NCI-H524 treated with DMSO at 0.1 percent for 48 hours (cell line): ENCODE results near the gene ATP8B2.
"Not testable (repeated sequence)": the region's sequence is repeated elsewhere in the genome, so short reads cannot be mapped to it uniquely, and the experiment has no call there.

Experiments used
- DNase-seq: peaks from one replicate; lab custom pipeline; 2025; lab: John Stamatoyannopoulos, UW

Gene ATP8B2

DNA sequence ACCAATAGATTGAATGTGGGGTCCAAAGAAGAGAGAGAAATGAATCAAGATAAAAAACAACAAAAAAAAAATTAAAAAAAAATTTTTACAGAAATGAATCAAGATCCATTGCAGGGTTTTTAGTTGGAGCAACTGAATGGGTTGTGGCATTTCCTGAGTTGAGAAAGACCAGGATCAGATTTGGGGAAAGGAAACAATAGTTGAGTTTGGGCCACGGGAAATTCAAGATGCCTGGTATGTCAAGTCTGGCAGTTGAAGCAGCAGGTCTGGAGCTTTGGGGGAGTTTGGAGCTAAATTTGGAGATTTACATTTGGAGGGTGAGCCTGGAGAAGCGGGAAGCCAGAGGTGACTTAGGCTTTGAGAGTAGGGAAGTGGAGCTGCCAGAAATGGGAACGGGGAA lies 22.6 kb downstream of the ATP8B2 start:
- DNase-seq = no peak

DNA sequence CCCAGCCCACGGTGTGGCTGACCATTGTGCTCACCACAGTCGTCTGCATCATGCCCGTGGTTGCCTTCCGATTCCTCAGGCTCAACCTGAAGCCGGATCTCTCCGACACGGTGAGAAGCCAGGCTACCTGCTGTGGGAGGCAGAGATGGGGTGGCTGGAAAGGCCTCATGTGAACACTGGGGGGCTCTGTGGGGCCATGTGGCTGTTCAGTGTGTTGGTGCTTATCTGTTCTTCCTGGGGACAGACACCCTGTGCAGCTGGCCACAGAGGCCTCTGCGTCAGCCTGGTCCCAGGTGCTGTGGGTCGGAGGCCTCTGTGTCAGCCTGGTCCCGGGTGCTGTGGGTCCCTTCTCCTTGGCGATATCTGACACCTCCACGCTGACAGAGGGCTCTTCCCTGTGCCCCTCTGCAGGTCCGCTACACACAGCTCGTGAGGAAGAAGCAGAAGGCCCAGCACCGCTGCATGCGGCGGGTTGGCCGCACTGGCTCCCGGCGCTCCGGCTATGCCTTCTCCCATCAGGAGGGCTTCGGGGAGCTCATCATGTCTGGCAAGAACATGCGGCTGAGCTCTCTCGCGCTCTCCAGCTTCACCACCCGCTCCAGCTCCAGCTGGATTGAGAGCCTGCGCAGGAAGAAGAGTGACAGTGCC lies 23.2 kb downstream of the ATP8B2 start:
- no peak for DNase-seq

DNA sequence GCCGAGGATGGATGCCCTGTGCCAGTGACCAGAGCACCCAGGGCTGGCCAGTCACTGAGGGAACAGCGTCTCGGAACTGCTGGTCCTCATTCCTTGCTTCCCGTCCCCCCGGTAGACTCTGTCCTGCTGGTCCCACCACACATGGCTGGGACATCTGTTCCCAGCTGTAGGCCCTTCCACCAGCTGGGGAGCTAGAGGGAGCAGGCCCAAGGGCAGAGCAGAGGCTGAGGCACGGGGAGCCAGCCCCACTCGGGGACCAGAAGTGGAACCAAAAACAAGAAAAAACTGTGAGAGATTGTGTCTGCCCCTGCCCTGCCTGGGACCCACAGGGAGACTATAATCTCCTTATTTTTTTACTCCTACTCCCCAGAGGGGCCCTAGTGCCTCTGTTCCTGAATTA lies 23.8 kb downstream of the ATP8B2 start:
- DNase-seq = no peak

DNA sequence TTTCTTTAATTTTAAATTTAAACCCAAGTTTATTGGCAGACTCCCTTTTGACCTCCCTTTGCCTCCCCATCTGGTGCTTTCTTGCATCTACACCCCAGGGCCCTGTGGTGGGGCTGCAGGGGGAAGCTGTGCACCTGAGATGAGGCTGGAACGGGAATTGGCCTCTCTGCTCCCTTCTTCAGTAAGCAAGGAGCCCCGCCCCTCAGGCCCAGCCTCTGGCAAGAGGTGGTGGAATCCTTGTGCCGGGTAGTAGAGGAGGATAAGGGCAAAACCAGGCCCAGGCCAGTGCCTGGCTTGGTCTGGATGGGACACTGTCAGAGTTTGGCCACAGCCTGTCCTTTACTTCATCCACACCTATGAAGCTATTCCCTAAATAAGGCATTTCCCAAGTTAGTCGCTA lies 25.1 kb downstream of the ATP8B2 start:
- DNase-seq = no peak

DNA sequence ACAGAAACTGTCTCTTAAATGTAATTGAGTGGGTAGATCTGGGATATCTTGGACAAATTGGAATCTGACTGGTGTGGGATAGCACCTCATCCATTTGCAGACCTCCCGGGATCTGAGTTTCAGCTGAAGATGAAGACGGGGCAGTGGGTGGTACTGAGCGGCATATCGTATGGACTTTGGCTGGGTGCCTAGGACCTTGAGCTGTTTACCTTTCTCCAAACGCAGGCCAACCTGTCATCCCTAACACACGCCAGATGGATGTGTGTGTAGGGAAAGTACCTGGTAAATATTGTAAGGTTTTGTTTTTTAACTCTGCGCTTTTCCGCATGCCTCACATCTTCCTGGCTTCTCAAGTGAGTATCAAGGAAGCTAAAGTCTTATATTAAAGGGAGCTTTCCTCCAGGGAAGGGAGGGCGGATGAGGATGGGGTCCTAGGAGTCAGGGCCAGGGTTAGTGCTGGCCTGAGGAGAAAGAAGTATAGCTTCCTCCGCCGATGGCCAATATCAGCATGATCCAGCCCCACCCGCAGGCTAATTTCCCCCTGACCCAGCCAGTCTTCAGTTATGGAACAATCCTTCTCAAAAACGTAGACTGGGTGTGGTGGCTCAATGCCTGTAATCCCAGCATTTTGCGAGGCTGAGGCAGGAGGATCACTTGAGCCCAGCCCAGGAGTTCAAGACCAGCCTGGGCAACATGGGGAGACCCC lies 26.2 kb downstream of the ATP8B2 start:
- DNase-seq = no peak

DNA sequence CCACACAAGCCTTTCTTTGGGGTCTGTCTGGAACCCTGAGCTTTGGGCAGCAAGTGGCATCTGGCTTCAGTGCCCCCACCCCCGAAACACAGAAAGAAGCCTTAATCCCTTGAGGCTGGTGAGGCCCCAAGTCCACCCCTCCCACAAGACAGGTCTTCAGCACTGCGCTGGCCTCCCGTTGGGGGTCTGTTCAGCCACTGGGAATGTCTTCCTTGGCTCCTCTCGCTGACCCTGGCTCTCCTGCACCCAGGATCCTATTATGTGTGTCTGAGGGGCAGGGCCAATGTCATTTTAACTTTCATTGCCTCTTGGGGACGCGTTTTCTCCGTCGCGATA lies 26.9 kb downstream of the ATP8B2 start:
- no peak for DNase-seq

DNA sequence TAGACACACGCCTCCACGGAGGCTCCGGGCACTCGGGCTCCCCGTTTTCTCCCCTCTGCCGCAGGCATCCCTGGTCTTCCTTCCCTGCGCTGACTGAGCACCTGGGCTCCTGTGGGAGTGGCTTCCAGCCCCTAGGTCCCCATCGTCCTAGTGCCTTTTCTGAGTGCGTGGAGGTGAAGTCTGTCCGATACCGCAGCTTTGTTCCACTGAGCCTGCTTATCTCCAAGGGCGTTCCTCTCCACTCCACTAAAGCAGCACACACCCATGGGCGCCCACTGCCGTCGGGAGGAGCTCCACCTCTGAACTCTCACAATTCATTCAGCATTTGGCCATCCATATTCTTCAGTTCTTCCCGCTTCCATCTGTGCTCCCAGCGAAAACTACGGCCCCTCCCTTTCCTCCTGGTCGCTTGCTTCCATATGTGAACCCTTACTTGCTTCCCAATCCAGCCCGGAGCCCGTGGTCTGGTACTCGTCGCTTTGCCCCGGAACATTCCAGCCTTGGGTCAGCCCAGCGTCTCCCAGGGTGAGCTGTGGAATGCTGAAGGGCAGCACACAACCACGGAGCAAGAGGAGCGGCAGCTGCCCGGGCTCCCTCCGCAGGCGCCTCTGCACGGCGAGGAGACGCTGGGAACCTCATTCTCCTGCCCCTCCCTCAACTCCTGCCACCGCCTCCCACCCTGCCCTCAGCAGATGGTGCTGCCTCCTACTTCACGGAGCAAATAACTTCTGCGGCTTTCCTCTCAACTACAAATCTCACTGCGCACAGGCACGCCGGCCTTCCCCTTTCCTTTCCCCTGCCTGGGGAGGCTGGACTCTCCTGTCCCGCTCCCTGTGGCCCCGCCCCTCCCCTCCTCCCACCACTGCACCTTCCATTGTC lies 27.5 kb downstream of the ATP8B2 start:
- DNase-seq = peak; percentile 25

DNA sequence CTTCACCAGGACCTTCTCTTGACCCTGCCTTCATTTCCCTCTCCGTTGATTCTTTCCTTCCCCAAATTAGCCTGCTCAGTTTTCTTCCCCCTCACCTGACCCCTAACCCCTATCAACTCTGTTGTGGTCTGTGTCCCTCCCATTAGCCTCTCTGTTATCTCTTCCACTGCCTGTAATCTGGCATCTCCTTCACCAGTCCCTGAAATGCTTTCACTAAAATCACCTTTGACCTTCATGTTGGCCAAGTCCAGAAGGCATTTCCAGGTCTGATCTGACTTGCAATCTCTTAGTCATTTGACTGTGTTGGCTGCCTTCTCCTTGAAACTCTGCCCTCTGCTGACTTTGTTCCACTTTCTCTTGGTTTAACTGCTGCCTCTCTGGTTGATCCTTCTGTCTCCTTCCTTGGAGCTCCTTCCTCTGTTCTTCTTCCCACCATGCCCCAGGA lies 28.2 kb downstream of the ATP8B2 start:
- DNase-seq = no peak

DNA sequence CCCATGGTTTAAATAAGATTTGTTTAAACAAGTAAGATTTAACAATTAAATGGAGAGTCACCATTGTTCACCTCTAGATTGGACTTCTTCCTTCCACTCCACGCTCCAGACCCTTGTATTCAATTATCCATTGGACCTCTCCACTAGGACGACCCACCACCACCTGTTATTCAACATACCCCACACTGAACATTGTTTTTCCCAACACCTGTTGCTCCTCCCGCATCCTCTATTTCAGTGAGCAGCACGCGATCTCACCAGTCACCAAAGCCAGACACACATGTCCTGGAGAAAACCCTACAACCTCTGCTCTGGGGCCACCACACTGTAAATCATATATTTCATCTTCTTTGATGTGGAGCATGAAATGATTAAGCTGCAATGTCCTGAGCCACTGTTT lies 28.6 kb downstream of the ATP8B2 start:
- no peak for DNase-seq

DNA sequence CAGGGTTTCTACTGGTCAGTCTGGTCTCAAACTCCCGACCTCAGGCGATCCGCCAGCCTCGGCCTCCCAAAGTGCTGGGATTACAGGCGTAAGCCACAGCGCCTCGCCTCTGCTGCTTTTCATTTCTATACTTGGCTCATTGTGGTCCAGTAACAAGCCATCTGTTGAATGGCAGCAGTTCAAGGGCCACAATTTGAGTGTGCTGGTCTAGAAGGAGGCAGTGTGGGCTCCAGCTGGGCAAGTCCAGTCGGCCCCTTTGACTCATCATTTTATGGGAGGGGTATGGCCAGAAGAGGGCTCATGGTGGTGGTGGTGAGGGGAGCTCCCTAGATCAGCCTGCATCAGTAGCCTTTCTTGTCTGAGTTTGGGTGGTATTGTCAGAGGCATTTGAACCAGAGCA lies 33.2 kb downstream of the ATP8B2 start:
- no peak for DNase-seq

DNA sequence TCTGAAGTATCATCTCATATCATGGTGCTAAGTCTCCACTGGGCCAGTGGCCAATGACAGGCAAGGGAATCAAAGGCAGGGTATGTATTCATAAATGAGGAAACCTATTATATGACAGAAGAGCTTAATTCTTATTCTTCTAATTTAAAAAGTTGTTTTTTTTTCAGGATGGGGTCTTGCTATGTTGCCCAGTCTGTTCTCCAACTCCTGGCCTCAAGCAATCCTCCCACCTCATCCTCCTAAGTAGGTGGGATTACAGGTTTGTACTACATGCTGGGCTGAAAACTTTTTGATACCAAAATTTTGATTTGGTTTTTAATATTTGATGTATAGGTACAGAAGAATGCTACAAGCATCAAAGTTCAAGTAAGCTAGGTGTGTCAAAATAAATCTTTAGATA lies 35.0 kb downstream of the ATP8B2 start:
- no peak for DNase-seq

DNA sequence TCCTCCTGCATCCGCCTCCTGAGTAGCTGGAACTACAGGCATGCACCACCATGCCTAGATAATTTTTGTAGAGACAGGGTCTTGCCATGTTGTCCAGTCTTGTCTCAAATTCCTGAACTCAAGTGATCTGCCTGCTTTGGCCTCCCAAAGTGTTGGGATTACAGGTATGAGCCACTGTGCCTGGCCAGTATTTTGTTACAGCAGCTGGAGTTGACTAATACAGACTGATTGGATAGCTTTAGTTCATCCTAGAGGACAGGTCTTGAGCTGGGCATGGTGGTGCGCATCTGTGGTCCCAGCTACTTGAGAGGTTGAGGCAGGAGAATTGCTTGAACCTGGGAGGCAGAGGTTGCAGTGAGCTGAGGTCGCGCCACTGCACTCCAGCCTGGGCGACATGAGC lies 35.6 kb downstream of the ATP8B2 start:
- not testable (repeated sequence) for DNase-seq

DNA sequence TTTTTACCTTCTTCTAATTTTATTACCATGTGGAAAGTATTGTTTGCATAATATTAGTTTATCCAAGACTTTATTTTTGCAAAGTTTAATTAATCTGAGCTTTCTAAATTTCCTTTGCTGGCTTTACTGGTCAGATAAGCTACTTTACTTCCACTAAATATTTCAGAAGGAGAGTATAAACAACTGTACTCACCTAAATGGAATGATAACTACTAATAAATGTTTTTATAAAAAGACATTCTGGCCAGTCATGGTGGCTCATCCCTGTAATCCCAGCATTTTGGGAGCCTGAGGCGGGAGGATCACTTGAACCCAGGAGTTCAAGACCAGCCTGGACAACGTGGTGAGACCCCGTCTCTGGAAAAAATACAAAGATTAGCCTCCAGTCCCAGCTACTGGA lies 36.0 kb downstream of the ATP8B2 start:
- no peak for DNase-seq

DNA sequence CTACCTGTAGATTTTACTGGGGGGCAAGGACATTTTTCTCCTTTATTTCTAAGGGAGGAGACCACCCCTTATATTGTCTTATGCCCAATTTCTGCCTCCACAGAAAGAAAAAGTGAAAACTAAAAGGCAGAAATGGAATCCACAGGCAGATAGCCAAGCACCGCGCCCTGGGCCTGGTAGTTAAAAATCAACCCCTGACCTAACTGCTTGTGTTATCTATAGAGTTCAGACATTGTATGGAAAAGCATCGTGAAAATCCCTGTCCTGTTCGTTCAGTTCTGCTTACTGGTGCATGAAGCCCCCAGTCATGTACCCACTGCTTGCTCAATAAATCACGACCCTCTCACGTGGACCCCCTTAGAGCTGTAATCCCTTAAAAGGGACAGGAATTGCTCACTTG lies 46.1 kb downstream of the ATP8B2 start:
- no peak for DNase-seq

DNA sequence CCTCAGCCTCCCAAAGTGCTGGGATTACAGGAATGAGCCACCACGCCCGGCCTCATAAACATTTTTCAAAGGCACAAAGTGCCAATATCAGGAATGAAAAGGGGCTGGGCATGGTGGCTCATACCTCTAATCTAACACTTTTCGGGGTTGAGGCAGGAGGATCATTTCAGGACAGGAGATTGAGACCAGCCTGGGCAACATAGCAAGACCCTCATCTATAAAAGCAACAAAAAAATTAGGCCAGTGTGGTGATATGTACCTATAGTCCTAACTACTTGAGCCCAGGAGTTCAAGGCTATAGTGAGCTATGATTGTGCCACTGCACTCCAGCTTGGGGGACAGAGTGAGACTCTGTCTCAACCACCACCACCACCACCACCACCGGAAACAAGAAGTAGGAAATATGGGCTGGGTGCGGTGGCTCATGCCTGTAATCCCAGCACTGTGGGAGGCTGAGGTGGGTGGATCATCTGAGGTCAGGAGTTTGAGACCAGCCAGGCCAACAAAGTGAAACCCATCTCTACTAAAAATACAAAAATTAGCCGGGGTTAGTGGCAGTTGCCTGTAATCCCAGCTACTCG lies 48.5 kb downstream of the ATP8B2 start:
- DNase-seq = not testable (repeated sequence)

DNA sequence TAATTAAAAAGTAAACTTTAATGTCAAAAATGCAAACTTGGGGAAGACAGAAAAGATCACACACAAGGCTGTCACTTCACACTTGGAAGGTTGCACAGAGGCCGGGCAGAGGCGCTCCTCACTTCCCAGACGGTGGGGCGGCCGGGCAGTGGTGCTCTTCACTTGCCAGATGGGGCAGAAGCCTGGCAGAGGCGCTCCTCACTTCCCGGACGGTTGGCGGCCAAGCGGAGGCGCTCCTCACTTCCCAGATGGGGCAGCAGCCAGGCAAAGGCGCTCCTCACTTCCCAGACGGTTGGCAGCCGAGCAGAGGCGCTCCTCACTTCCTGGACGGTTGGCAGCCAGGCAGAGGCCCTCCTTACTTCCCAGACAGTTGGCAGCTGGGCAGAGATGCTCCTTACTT lies 54.0 kb downstream of the ATP8B2 start:
- no peak for DNase-seq

DNA sequence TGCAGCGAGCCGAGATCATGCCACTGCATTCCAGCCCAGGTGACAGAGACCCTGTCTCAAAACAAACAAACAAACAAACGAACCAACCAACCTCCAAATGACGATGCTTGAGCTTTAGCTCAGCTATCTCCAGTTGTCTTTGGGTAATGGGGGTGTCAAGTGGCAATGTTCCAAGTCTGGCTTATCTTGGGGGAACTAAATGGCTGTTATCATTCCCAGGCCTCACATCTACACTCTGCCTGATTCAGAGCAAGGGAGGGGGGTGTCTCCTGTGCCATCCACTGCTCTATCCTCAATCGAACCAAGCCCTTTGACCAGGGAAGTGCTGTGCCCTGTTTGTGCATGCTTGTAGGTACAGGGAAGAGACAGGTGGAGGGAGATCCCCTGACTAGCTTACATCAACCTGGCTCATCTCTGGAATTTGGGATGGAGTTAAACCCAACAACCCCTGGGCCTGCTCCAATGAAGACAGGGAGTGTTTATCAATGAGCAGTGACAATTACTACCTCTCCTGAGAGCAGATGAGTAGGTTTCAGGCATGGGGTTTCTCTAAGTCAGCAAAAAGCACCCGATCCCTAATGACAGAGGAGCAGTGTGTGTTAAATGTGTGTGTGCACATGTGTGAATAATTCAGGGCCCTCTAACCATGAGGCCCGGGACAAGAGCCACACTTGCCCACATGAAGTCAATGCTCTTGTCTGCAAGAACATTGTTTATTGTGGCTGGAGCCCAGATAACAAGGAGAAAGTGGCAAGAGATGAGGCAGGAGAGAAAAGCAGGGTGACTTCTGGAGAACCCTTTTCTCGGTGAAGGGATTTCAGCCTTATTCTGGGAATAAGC lies 59.5 kb downstream of the ATP8B2 start:
- DNase-seq = no peak

DNA sequence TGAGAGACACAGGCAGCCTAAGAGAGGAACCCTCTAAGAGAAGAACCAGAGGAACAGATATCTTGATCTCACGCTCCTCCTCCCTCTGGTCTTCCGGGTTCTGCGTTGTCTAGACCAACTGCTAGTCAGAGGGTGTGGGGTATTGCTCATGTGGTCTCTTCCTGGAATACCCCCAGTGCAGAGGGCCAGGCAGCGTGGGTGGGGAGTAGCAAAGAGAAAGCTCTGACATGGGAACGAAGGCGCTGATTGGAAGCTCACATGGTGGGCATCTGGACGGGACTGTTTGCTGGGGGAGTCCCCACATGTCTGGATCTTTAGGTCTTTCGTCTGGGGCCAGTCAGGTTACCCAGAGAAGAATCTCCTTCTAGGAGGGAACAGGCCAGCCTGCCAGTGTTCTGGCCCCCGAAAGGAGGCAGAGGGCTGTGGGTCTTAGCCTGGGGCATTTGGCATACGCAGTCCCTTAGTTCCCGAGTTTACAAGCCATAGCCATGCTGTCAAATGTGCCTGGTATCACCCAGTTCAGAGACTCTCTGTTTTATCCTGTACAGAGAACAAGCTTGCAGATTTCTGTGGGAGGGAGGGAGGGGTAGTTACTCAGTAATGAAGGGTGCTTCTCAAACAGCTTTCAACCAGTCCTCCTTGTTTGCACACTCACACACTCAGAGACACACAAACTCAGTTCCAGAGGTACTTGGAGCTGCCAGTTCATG lies 61.5 kb downstream of the ATP8B2 start:
- DNase-seq = no peak

DNA sequence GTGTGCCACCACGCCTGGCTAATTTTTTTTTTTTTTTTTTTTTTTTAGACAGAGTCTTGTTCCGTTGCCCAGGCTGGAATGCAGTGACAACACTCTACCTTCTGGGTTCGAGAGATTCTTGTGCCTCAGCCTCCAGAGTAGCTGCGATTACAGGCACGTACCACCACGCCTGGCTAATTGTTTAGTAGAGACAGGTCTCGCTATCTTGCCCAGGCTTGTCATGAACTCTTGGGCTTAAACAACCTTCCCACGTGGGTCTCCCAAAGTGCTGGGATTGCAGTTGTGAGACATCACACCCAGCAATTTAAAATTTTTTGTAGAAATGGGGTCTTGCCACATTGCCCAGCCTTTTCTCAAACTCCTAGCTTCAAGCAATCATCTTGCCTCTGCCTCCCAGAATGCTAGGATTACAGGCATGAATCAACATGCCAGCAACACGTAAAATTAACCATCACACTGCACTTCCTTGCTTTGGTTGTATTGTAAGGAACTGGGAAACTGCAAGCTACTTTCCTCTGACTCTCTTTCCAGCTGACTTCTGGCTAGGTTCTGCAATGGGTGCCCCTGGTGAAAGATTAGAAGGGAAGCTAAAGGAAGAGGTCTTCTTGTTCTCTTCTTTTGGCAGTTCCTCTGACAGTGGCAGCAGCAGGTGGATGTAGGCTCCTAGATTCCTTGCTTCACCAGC lies 65.9 kb downstream of the ATP8B2 start:
- DNase-seq = no peak

DNA sequence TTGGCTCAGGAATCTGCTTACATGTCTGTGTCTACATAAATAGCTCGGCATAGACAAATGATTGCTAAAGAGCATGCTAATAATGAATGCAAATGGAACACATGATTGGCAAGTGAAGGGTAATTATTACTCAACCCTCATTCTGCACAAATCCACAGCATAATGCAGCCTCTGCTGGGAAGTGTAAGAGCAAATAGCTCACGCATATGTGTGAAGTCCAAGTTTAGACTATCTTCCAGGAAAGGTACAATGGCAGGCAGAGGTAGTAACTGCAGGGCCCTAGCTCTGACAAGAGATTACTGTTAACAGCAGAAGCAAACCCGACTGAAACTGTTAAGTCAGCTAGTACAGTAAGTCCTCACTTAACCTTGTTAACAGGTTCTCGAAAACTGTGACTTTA lies 72.8 kb downstream of the ATP8B2 start:
- DNase-seq = no peak

DNA sequence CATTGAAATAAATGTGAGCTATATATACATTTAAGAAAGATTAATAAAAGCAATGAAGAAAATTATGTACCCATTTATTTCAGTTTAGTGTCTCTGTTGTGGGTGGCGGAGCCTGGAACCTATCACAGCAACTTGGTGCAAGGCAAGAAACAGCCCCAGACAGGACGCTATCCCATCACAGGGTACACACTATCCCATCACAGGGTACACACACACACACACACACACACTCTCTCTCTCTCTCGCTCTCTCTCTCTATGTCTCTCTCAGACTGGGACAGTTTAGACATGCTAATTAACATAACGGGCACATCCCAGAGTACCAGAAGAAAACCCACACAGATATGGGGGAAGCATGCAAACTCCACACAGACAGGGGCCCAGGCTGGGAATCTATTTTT lies 73.4 kb downstream of the ATP8B2 start:
- no peak for DNase-seq
